Testis (tissue), 2 donors: ENCODE results near the gene CCKAR.

Experiments
- POLR2A ChIP-seq: fragments of 450-650 bp; IDR thresholded peaks from one replicate; pipeline ENCODE4 v1.6.1; 2017; ENCODE audit warnings: antibody characterized with exemption, mild to moderate bottlenecking, moderate library complexity
- TF ChIP-seq, protein P1 (sequence below), 3 experiments: fragments of 450-650 bp in 2 of 3; fragments of 200-600 bp in 1 of 3; sonication (generic) in 1 of 3; IDR thresholded peaks; one replicate each; pipeline ENCODE4 v1.5.1; 2016 to 2019; ENCODE audit warnings: antibody characterized with exemption in 3 of 3, mild to moderate bottlenecking in 2 of 3, moderate library complexity in 1 of 3

- TF ChIP-seq, protein P1, sequence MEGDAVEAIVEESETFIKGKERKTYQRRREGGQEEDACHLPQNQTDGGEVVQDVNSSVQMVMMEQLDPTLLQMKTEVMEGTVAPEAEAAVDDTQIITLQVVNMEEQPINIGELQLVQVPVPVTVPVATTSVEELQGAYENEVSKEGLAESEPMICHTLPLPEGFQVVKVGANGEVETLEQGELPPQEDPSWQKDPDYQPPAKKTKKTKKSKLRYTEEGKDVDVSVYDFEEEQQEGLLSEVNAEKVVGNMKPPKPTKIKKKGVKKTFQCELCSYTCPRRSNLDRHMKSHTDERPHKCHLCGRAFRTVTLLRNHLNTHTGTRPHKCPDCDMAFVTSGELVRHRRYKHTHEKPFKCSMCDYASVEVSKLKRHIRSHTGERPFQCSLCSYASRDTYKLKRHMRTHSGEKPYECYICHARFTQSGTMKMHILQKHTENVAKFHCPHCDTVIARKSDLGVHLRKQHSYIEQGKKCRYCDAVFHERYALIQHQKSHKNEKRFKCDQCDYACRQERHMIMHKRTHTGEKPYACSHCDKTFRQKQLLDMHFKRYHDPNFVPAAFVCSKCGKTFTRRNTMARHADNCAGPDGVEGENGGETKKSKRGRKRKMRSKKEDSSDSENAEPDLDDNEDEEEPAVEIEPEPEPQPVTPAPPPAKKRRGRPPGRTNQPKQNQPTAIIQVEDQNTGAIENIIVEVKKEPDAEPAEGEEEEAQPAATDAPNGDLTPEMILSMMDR (IDR thresholded peaks at IDR 0.05): no peak
- no peak for TF ChIP-seq POLR2A
These were observed 32.1 kb downstream of the CCKAR start for GRCh38 chr4:26458157-26458561.
